Astrocyte (in vitro differentiated cells and primary cell): ENCODE data around the gene RBM44. TPM values are rescaled to one million over a fixed set of nuclear protein-coding genes. Genes with fewer than 3 reads are reported as not detected.

ENCODE experiments used
- DNase-seq: peaks from one replicate; pipeline ENCODE4 v3.0.0-alpha.2; 2010; ENCODE audit warnings: low read depth
- FAIRE-seq: peaks from 2 replicates; lab custom pipeline; 2011; peaks lifted over from hg19 to GRCh38; lab: Jason Lieb, UNC
- H2AFZ ChIP-seq: 2 replicates; pipeline ENCODE4 v1.6.0; 2012; ENCODE audit warnings: low read depth, low read length, inconsistent platforms
- H3K27ac ChIP-seq: 2 replicates; pipeline ENCODE4 v1.5.1; 2011; ENCODE audit warnings: low read depth, low read length, inconsistent platforms
- H3K27me3 ChIP-seq: 2 replicates; pipeline ENCODE4 v1.6.0; 2011; ENCODE audit warnings: low read length, inconsistent platforms; ENCODE audit not compliant: insufficient read depth
- H3K36me3 ChIP-seq: 2 replicates; pipeline ENCODE4 v1.5.1; 2011; ENCODE audit warnings: low read length, inconsistent platforms; ENCODE audit not compliant: insufficient read depth
- H3K4me1 ChIP-seq: 2 replicates; pipeline ENCODE4 v1.5.1; 2011; ENCODE audit warnings: low read length, inconsistent platforms; ENCODE audit not compliant: insufficient read depth
- H3K4me2 ChIP-seq: 2 replicates; pipeline ENCODE4 v1.6.0; 2012; ENCODE audit warnings: low read length, inconsistent platforms
- H3K4me3 ChIP-seq: 2 replicates; pipeline ENCODE4 v1.5.1; 2011; ENCODE audit warnings: low read depth, mild to moderate bottlenecking, low read length, inconsistent platforms; ENCODE audit not compliant: insufficient read depth
- H3K79me2 ChIP-seq: 2 replicates; pipeline ENCODE4 v1.6.0; 2012; ENCODE audit warnings: mild to moderate bottlenecking, low read length, inconsistent platforms; ENCODE audit not compliant: insufficient read depth
- H3K9ac ChIP-seq: 2 replicates; pipeline ENCODE4 v1.6.0; 2012; ENCODE audit warnings: mild to moderate bottlenecking, low read length, inconsistent platforms
- H3K9me3 ChIP-seq: 2 replicates; pipeline ENCODE4 v1.5.1; 2012; ENCODE audit warnings: low read depth, mild to moderate bottlenecking, low read length, inconsistent platforms; ENCODE audit not compliant: insufficient read depth
- H4K20me1 ChIP-seq: 2 replicates; pipeline ENCODE4 v1.6.0; 2012; ENCODE audit warnings: low read length, inconsistent platforms; ENCODE audit not compliant: insufficient read depth
- H3K27ac Mint-ChIP-seq: one replicate; pipeline ENCODE4 v1.8.0; 2021; ENCODE audit warnings: mild to moderate bottlenecking, mixed read lengths; ENCODE audit not compliant: unreplicated experiment
- H3K27me3 Mint-ChIP-seq: one replicate; pipeline ENCODE4 v1.8.0; 2021; ENCODE audit warnings: low read depth, mixed read lengths; ENCODE audit not compliant: unreplicated experiment
- H3K36me3 Mint-ChIP-seq: one replicate; pipeline ENCODE4 v1.8.0; 2021; ENCODE audit warnings: low read depth, mixed read lengths; ENCODE audit not compliant: unreplicated experiment
- H3K4me1 Mint-ChIP-seq: one replicate; pipeline ENCODE4 v1.8.0; 2021; ENCODE audit warnings: low read depth, mixed read lengths; ENCODE audit not compliant: unreplicated experiment
- H3K4me3 Mint-ChIP-seq: one replicate; pipeline ENCODE4 v1.8.0; 2021; ENCODE audit warnings: mild to moderate bottlenecking, moderate library complexity, mixed read lengths; ENCODE audit not compliant: unreplicated experiment
- H3K9me3 Mint-ChIP-seq: one replicate; pipeline ENCODE4 v1.8.0; 2021; ENCODE audit warnings: mild to moderate bottlenecking, mixed read lengths; ENCODE audit not compliant: unreplicated experiment
- EZH2 ChIP-seq: IDR thresholded peaks from 2 replicates; pipeline ENCODE4 v1.6.1; 2012; ENCODE audit warnings: mild to moderate bottlenecking, low read length, inconsistent platforms; ENCODE audit not compliant: insufficient read depth
- total RNA-seq: library from RNA; stranded (reverse); gene quantifications from 2 replicates; pipeline ENCODE4 v1.2.1, GENCODE V29; 2021
- TF ChIP-seq, protein P1 (sequence below): IDR thresholded peaks from 2 replicates; pipeline ENCODE4 v1.5.1; 2011; ENCODE audit warnings: low read depth, mild to moderate bottlenecking, inconsistent platforms, low read length, moderate library complexity; ENCODE audit not compliant: insufficient read depth

RBM44 gene
- total RNA-seq, 1 donor from 2014 or later: 0.32 TPM

DNA sequence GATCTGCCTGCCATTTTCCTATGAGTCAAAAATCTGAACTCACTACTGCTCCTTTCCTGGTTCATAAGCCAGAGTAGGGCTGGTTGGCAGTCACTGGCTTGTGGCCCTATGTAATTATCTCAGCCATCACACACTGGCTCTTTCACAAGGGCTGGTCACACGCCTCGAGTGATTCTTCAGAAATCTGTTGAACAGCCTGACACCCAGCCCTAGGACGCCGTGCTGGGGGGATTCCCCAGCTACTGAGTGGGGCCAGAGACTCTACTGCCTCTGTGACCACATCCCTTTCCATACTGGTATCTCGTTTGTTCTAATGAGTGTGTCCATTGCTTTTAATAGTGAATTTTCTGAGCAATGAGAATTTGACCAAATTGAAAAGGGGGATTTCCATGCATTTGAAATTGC, 45.8 kb upstream of the RBM44 start:
- Histone ChIP-seq H2AFZ (no peak overlapping the region), H3K4me2 (no peak overlapping the region), H3K27me3 (no peaks in the 10 kb centered on the region), H3K36me3 (peaks cover 53% of the 10 kb centered on the region), H3K79me2 (peaks cover 13% of the 10 kb centered on the region), H3K9me3 (no peaks in the 10 kb centered on the region), H3K4me3 (no peak overlapping the region), H4K20me1 (peaks cover 16% of the 10 kb centered on the region), H3K9ac (no peak overlapping the region), H3K27ac (no peak overlapping the region), H3K4me1 (no peaks in the 10 kb centered on the region)
- peaks cover 45% of the 10 kb centered on the region for H3K36me3 Mint-ChIP-seq
- H3K4me1 Mint-ChIP-seq: peaks cover 8% of the 10 kb centered on the region
- FAIRE-seq: no peak
- no peaks in the 10 kb centered on the region for H3K9me3 Mint-ChIP-seq
- DNase-seq: no peak
- no peak overlapping the region for H3K27ac Mint-ChIP-seq
- no peak overlapping the region for H3K4me3 Mint-ChIP-seq
- H3K27me3 Mint-ChIP-seq: no peaks in the 10 kb centered on the region
- TF ChIP-seq, protein P1, sequence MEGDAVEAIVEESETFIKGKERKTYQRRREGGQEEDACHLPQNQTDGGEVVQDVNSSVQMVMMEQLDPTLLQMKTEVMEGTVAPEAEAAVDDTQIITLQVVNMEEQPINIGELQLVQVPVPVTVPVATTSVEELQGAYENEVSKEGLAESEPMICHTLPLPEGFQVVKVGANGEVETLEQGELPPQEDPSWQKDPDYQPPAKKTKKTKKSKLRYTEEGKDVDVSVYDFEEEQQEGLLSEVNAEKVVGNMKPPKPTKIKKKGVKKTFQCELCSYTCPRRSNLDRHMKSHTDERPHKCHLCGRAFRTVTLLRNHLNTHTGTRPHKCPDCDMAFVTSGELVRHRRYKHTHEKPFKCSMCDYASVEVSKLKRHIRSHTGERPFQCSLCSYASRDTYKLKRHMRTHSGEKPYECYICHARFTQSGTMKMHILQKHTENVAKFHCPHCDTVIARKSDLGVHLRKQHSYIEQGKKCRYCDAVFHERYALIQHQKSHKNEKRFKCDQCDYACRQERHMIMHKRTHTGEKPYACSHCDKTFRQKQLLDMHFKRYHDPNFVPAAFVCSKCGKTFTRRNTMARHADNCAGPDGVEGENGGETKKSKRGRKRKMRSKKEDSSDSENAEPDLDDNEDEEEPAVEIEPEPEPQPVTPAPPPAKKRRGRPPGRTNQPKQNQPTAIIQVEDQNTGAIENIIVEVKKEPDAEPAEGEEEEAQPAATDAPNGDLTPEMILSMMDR: no peak
- no peak for TF ChIP-seq EZH2

DNA sequence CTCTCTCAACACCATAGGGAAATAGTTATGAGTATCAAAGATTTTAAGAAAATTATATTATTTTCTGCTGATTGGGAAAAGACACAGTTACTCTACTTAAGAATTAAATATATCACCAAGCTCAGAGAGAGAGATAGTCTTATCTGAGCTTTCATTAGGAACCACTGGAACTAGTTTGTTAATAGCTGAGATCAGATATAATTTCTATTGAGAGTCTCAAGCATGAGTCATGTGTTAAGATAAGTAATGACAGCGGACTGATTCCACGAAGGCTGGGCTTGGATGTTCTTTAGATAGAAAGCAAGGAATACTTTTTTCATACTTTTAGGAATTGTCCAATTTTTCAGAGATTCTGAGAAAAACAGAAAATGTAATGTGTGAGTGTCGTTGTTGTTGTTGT, 44.4 kb upstream of the RBM44 start:
- no peak overlapping the region for H3K4me3 Mint-ChIP-seq
- H3K27ac Mint-ChIP-seq: no peak overlapping the region
- H3K27me3 Mint-ChIP-seq: no peaks in the 10 kb centered on the region
- no peaks in the 10 kb centered on the region for H3K27me3 ChIP-seq
- no peak overlapping the region for H3K27ac ChIP-seq
- H4K20me1 ChIP-seq: peaks cover 12% of the 10 kb centered on the region
- H3K36me3 Mint-ChIP-seq: peaks cover 43% of the 10 kb centered on the region
- no peaks in the 10 kb centered on the region for H3K9me3 Mint-ChIP-seq
- H3K79me2 ChIP-seq: peaks cover 9% of the 10 kb centered on the region
- TF ChIP-seq, protein P1: no peak
- TF ChIP-seq EZH2: no peak
- H3K4me1 ChIP-seq: no peaks in the 10 kb centered on the region
- DNase-seq (peak; percentile 49), FAIRE-seq (no peak)
- H3K4me2 ChIP-seq: no peak overlapping the region
- no peaks in the 10 kb centered on the region for H3K9me3 ChIP-seq
- H2AFZ ChIP-seq: no peak overlapping the region
- no peak overlapping the region for H3K4me3 ChIP-seq
- peaks cover 44% of the 10 kb centered on the region for H3K36me3 ChIP-seq
- peaks cover 8% of the 10 kb centered on the region for H3K4me1 Mint-ChIP-seq
- H3K9ac ChIP-seq: no peak overlapping the region

DNA sequence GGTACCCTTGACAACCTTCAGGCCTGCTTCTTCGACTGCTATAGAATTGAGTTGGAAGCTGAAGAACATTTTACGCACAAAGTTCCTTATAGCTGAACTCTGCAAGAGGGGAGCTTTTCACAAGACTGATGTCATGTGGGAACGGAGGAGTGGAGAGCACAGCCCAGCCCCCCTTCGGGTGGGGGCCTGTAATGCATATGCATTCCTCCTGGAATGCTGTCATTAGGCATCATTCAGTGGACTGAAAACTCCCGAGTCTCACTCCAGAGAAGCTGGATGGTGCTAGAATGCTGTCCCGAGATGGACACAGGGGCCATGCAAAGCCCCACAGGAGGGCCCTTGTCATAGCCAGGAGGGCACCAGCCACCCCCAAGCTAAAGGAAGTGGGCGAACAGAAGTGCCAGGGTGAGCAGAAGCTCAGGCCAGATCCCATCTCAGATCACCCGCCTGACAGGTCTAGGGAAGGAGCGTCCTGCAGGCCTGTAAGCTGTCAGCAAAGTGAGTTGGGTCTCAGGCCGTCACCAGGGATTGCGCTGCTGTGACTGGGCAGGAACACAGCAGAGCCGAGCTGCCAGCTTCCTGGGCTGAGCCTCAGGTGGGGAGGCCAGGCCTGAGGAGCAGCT, 43.8 kb upstream of the RBM44 start:
- no peaks in the 10 kb centered on the region for H3K4me1 ChIP-seq
- FAIRE-seq (no peak), DNase-seq (no peak)
- H3K4me3 ChIP-seq: no peak overlapping the region
- no peaks in the 10 kb centered on the region for H3K27me3 Mint-ChIP-seq
- no peaks in the 10 kb centered on the region for H3K9me3 Mint-ChIP-seq
- H3K27me3 ChIP-seq: no peaks in the 10 kb centered on the region
- H3K4me2 ChIP-seq: no peak overlapping the region
- H3K27ac ChIP-seq: no peak overlapping the region
- peaks cover 42% of the 10 kb centered on the region for H3K36me3 ChIP-seq
- no peak overlapping the region for H3K4me3 Mint-ChIP-seq
- no peak overlapping the region for H3K9ac ChIP-seq
- H4K20me1 ChIP-seq: peaks cover 12% of the 10 kb centered on the region
- H3K27ac Mint-ChIP-seq: no peak overlapping the region
- no peak overlapping the region for H2AFZ ChIP-seq
- H3K79me2 ChIP-seq: peaks cover 6% of the 10 kb centered on the region
- H3K36me3 Mint-ChIP-seq: peaks cover 43% of the 10 kb centered on the region
- peaks cover 8% of the 10 kb centered on the region for H3K4me1 Mint-ChIP-seq
- H3K9me3 ChIP-seq: no peaks in the 10 kb centered on the region
- TF ChIP-seq, protein P1: no peak
- no peak for TF ChIP-seq EZH2
